GM19395 (cell line): ENCODE measurements around the gene GNAL.

ENCODE experiments used
- ATAC-seq: cut with Tn5 transposase; IDR thresholded peaks from one replicate; pipeline ENCODE4 v1.9.1; 2021; ENCODE audit warnings: mild to moderate bottlenecking, moderate library complexity; ENCODE audit not compliant: unreplicated experiment

The GNAL gene

GRCh38 chr18:11757084-11757590 lies 68.1 kb downstream of the GNAL start:
- no peak for ATAC-seq

DNA sequence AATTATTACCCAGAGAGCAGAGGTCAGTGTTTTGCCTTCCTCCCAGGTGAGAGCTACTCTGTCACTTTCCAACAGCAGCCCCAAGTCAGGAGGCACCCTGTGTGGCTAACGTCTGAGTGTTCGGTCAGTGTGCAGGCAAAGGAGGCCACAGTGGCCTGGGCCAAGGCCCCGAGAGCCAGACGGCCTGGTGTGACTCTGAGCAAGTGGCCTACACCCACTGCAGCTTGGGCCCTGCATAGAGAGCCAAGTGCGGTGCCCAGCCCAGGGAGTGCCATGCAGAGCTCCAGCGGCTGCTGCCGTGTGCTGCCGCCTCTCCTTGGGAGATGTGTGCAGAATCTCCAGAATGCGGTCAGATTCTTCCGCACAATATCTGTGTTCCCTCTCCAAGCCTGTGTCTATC lies 70.4 kb downstream of the GNAL start:
- no peak for ATAC-seq

DNA sequence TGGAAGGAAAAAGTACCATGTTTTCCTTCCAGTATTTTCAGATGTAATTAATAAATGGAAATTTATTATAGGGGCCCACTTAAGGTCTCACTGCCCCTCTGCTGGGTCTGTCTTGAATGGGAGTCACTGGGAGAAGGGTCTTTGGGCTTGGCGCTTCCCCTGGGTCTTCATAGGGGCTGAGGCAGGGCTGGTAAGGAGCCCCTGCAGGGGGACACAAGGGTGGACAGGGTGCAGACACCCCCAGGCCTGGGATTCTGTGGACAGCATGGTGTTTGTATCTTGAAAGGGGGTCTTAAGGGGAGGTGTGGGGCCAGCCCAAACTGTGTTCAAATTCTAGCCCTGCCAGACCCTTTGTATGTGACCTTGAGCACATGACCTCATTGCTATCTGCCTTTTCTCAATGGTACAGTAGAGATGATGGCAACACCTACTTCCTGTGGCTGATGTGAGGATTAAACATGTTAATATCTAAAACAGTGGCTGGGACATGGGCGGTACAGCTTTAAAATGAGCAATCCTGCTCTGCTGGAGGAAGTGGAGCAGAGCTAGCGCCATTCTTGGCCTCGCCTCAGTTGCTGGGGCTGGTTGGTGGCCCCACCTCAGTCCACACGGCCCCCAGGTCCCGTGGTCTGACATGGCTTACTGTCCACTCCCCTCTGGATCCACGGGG lies 71.6 kb downstream of the GNAL start:
- no peak for ATAC-seq

DNA sequence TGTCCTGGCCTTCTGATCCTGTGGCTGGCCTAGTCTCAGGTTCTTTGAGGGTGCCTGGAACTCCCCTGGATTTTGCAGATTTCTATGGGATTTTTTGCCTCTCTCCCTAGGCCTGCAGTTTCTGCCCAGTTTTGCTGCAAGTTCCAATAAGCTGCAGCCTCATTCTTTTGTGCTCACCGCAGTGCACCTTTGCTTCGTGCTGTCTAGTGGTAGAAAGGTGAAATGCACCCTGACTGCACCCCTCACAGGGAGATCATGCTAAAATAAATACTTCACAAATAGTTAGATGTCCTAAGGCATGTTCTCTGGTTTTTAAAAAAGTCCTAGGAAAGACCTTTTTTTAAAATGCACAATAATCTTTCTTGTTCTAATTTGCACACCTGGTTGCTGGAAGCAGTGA lies 72.5 kb downstream of the GNAL start:
- no peak for ATAC-seq

GRCh38 chr18:11762429-11762828 lies 73.4 kb downstream of the GNAL start:
- no peak for ATAC-seq

DNA sequence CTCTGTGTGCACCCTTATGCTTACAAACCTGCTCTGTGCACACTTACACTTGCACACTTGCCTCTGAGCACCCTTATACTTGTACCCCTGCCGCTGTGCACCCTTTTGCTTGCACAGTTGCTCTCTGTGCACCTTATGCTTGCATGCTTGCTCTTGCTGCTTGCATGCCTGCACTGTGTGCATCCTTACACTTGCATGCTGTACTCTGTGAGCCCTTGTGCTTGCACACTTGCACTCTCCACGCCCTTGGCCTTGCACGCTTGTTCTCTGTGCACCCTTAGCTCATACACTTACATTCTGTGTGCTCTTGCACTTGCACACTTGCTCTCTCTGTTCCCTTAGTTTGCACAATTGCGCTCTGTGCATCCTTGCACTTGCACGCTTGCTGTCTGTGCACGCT lies 78.3 kb downstream of the GNAL start:
- no peak for ATAC-seq

- no peak for ATAC-seq
These were observed 78.9 kb downstream of the GNAL start for GRCh38 chr18:11767935-11768334.

DNA sequence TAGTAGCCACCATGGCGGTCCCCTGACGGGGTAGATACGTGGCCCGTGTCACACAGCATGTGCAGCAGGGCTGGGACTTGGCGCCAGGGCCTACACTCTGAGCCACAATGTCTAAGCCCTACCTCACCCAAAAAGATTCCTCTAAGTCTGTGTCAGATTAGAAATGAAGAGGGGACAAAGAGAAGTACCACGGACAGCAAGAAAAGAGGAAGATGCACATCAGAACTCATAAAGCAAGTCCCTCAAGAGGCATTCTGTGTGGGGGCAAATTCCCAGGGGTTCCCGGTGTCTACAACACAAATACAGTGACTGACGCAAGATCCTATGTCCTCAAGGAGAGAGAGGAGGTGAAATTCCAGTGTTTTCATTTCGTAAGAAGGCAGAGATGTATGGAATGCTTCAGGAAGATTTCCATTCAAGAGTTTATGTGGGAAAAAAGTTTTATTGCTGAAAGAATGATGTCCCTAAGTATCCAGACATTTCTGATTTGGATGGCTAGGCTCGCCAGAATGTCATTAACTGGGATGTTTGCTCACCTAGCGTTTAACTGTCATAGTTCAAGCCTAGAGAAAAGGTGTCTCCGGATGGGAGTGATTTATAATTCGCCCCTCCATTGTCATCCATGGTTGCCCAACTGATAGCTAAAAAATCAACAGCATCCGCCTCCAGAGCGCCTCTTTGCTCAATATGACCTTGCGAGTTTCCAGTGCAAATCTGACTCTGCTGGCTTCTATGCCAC lies 86.5 kb downstream of the GNAL start:
- no peak for ATAC-seq

DNA sequence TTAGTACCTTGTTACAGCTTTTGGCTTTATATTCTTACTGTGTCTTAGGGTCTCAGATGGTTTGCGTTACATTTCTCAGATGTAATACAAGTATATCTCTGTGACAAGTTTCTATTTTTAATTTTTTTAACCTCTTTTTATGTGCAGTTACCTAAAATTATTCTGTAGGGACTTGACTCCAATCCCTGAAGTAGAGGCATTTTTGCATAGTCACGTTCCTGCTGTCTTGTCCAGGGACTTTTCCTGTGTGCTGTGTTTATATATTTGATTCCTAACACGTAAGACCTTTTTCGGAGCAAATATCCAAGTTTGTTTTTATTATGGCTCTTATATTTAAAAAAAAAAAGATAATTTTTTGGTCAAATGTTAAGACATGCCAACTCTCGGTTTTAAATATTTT lies 91.0 kb downstream of the GNAL start:
- ATAC-seq: no peak

DNA sequence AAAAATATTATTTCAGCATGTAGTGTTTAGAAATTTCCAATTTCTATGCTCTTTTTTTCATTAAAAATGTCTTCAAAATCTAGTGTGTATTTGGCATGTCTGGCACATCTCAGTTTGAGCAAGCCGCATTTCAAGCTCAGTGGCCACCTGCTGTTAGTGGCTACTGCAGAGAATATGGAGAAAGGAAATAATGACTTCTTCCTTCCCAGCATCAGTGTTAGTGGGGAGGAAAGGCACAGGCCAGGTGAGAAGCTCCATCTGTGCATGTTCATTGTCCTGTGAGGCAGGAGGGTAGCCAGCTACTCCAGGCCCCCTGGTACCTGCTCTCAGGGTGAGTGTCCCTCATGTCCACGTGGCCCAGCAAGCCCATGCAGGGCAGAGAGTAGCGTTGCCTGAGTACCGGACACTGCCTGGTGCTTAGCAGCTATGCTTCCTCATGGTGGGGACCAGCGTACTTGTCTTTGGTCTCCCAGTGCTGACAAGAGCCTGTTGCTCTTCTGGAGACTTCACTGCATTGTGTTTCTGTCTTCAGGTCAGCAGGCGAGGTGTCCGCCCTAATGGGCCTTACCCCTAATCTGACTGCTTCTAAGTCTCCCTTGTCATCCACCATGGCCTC lies 94.8 kb downstream of the GNAL start:
- no peak for ATAC-seq

- ATAC-seq: no peak
These were observed 95.7 kb downstream of the GNAL start for GRCh38 chr18:11784674-11785304.

DNA sequence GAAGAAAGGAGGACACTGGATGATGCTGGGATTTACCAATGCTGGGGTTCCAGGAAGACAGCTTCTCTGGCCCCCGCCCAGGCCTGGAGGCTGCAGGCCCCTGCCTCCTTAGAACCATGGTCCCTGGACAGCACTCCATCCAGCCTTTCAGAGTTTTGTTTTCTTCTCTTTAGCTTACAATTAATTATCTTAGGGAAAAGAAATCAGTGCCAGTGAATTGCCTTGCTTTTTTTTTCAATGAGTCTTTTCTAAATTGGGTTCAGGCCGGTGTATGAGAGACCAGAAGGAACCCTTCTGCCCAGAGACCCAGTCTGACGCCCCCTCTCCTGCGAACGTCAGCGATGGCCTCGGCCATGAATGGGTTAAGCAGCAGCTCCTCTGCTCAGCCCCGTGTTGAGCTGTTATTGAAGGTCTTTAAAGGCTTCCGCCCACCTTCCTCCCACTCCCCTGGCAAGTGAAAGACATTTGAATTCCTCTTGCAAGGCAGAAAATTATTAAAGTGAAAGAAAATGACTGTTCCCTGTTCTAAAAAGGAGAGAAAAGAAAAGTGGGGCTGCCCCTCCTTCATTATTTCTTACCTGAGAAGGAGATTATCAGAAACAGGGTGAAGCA lies 96.5 kb downstream of the GNAL start:
- ATAC-seq: no peak

DNA sequence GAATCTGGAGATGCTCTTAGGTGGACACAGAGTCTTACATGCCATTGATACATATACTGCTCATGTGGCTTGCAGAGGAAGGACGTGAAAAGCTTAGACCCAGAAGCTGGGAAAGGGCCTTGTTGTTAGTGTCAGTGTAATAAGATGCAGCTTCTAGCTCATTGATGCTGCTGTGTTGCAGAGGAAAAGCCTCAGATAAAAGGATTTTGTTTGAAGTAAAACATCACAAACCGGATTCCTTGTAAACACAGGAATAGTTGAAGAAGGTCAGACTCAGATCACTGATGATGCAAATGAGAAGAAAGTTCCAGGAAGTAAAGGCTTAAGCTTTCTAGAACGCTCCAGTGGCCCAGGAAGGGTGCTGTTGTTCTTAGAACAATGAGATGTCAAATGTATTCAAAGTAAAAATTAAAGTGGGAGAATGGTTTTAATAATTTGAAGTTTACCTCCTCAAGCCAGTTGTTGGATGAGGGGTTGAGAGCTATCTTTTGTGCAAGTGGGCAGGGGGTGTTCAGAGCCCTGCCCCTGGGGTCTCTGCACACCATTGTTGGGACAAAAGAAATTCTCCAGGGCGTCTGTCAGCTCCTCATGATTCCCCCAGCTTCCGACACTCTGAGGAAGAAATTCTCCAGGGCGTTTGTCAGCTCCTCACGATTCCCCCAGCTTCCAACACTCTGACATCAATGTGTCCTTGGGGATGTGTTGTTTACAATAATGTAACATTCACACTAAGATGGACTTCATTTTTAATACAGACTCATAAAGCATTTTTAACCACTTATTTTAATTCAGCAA lies 100.8 kb downstream of the GNAL start:
- no peak for ATAC-seq

GRCh38 chr18:11791131-11791530 lies 102.1 kb downstream of the GNAL start:
- no peak for ATAC-seq

GRCh38 chr18:11792632-11793031 lies 103.6 kb downstream of the GNAL start:
- no peak for ATAC-seq

GRCh38 chr18:11794195-11794594 lies 105.1 kb downstream of the GNAL start:
- no peak for ATAC-seq

GRCh38 chr18:11795916-11796315 lies 106.9 kb downstream of the GNAL start:
- no peak for ATAC-seq

- no peak for ATAC-seq
These were observed 109.2 kb downstream of the GNAL start for GRCh38 chr18:11798271-11798670.

DNA sequence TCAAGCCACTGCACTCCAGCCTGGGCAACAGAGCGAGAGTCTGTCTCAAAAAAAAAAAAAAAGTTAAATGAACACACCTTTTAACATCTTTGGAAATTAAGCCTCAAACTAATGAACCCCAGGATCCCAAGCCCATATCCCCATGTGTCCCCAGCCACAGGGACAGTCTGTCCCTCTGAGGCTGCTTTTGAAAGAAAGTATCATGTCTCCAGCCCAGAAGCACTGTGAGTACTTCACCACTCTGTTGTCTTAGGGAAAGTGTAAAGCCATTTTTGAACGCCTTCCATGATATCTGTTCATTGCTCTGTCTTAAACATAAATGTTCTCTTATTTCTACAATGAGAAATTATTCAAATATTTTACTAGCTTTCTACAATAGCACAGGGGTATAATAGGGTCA lies 110.0 kb downstream of the GNAL start:
- ATAC-seq: no peak

- ATAC-seq: no peak
These were observed 111.7 kb downstream of the GNAL start for GRCh38 chr18:11800566-11801334.
